GM11168 (cell line): Measurements from ENCODE around the gene TANC1.

ENCODE experiments used
- in situ Hi-C: fragments of 300-500 bp; cut with MboI; formaldehyde crosslinking; loops from one replicate; pipeline ENCODE4 v1.12.0; 2022; ENCODE audit warnings: low sequenced_read_pairs; ENCODE audit not compliant: unreplicated experiment

The TANC1 gene

GRCh38 chr2:159053161-159054031 is 85.0 kb downstream of the TANC1 start:
- in situ Hi-C loops, result no loop called here

GRCh38 chr2:159054032-159054334 is 85.5 kb downstream of the TANC1 start:
- in situ Hi-C loops, result no loop called here

DNA sequence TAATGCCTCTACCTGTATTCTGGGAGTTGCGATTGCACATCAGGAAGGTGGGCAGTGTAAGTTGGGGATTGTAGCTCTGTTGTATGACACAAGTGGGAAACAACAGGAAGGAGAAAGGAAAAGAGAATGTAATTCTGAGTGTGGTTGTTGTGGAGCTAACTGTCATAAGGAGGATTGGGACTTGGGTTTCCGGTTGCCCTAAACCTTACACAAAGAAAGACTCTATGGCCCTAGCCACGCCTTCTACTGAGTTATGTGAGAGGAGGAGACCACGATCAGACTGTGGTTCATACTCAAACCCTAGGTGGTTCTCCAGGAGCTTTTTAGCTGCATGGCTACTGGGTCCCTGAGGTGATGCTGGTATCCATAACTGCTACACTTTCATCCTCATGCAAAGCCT is 86.5 kb downstream of the TANC1 start:
- in situ Hi-C loops, result no loop called here

- in situ Hi-C loops, result no loop called here
These were observed 92.1 kb downstream of the TANC1 start for GRCh38 chr2:159060518-159060917.

- in situ Hi-C loops, result no loop called here
These were observed 95.2 kb downstream of the TANC1 start for GRCh38 chr2:159063677-159064076.

DNA sequence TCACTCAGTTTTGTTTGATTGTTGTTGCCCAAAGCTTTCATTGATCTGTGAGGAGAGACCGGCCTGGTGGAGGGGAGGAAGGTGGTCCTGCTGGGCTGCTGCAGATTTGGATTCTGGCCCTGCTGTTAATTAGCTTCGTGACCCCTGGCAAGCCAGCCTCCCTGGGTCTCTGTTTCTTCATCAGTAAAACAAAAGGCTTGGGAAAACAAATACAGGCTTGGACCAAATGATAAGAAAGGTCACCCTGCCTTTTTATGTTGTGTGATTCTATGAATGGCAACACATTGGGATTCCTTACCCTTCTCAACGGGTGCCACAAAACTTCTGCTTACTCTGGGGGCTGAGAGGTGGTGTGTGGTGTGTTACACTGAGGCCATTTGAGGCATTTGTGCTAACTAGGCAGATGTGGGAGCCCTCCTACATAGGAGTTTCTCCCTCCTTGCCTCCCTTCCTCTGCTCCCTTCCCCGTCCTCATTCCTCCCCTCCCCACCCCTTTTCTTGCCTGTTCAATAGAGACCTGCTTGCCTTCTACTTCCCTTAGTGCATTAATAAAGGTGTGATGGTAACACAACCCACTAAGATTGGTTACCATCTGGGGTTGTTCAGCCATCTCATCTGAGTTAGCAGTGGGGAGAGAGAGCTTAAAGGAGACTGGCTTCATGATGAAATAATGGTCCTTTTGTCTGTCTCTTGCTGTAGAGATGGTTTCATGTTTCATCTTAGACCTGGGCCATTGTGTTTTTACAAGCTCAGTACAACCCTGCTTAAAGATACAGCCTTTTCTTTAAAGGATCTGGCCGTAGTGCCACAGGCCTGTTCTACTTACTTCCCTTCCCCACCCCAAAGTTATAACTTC is 96.2 kb downstream of the TANC1 start:
- in situ Hi-C loops, result no loop called here

DNA sequence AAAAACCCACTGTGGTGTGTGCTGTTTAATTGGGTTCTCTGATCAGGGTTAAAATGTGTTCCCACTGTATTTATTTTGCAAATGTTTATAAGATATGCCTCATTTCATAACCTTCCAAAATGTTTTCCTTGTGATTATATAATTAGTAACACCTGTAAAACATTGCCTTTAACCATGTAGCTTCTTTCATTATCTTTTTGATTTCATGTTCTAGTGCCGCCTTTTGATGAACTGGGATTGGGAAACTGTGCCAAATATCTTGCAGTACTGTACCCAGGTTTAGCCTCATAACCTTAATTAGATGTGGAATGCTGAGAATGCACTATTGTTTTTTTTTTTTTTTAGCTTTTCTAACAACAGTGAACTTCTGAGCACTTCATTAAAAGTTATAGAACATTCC is 96.9 kb downstream of the TANC1 start:
- in situ Hi-C loops, result no loop called here

DNA sequence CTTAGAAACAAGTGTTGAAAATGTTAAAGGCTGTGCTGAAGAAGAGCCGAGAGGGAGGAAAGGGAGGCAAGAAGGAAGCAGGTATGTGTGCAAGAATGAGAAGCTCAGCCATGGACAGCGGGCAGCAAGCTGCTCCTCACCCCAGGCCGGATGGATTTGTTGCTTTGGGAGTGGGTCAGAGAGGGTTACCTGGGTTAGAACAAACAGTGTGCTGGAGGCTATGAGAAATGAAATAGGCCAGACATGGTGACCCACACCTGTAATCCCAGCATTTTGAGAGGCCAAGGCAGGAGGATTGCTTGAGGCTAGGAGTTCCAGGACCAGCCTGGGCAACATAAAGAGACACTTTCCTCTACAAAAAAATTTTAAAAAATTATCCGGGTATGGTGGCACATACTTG is 97.5 kb downstream of the TANC1 start:
- in situ Hi-C loops, result no loop called here

DNA sequence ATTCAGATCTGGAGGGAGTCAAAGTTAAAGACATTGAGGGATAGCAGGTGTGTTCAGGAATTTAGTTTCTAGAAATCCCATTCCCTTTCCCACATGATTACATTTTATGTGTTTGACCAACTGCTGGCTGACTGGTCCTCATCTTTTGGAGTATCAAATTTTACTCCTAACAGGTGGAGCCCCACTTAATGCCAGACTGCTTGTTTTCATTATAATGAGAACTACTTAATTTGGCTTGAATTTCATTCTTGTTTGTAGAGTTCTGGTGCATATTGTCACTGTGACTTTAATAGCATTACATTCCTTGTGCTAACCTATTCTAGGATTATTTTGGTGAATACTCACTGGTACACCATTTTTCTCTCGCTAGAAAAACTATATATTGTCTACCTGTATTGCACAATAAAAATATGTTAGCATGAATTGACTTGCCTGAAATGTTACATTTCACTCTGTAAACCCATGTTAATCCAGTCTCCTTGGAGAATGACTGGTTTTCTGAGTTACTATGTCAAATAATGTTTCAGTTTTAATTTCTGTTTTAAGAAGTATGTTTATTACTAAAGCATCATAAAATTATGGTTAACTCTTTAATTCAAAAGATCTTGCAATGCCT is 98.2 kb downstream of the TANC1 start:
- in situ Hi-C loops, result no loop called here

DNA sequence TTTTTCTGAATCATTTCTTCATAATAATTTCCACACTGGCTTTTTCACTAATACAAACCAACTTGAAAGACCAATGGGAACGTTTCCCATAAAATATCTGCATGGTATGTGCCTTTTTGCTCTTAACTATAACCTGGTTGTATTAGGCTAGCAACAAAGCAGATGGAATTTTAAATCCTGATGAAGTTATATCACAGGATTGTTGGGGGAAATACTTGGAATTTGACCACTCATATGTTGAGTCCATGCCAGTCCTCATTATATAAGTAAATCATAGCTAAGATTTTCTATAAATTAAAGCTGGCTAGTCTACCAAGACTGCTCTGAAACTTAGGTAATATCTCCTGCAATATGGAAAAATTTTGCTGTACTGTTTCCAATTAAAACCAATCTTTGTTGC is 99.5 kb downstream of the TANC1 start:
- in situ Hi-C loops, result no loop called here

DNA sequence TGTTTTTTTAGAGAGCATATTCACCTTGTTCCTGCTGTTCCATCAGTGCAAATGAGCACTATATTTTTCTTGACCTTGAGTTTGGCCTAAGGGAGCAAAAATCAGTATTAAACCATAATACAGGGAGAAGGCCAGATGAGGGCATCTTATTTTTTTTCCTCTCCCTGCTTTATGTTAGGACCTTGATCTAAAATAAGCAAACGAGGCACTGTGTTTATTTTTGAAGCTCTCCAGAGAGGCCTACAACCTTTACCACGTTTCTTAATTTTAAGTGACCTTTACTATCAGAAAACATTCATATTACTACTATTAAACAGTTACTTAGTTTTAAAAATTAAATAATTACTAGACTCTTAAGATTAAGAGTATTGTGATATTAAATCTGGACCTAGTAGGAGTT is 100.8 kb downstream of the TANC1 start:
- in situ Hi-C loops, result no loop called here

DNA sequence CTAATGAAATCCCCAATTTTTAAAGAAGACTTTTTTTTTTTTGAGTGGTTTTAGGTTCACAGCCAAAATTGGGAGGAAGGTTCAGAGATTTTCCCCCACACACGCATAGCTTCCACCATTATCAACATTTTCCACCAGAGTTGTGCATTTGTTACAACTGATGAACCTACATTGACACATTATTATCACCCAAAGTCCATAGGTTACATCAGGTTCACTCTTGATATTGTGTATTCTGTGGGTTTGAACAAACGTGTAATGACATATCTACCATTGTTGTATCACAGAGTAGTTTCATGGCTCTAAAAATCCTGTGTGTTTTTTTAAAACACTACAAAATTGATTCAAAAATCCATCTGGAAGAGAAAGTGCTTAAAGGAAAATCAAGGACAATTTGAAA is 101.8 kb downstream of the TANC1 start:
- in situ Hi-C loops, result no loop called here

- in situ Hi-C loops, result no loop called here
These were observed 102.9 kb downstream of the TANC1 start for GRCh38 chr2:159071190-159071915.

DNA sequence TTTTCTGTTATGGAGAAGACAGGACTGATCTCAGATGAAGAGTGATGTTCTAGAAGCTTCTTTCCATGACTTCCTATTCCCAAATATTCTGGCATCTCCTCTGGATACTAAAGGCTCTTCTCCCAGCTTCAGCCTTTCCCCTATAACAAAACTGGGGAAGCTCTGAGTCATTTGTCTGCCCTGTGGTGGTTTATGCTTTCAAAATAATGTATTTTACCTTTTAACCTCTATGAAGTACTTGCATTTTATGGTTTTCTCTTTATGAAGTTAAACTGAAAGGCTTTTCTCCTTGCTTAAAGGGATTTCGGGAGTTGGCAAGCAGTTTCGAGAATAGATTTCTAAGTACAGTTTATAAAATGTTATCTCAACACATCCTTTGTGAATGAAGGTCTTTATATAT is 104.4 kb downstream of the TANC1 start:
- in situ Hi-C loops, result no loop called here

- in situ Hi-C loops, result no loop called here
These were observed 104.8 kb downstream of the TANC1 start for GRCh38 chr2:159073256-159073655.

DNA sequence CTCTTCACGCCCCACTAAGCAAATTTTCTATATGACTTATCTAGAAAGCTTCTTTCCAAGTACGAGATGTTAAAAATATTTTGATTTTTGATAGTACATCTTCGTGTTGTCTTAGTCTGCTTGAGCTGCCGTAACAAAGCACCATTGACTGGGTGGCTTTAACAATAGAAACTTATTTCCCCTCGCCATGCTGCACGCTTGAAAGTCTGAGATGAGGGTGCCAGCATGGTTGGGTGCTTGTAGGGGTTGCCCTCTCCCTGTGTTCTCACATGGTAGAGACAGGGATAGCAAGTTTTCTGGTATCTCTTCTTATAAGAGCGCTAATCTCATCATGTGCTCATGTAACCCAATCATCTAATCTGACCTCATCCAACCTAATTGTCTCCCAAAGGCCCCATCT is 106.2 kb downstream of the TANC1 start:
- in situ Hi-C loops, result no loop called here

DNA sequence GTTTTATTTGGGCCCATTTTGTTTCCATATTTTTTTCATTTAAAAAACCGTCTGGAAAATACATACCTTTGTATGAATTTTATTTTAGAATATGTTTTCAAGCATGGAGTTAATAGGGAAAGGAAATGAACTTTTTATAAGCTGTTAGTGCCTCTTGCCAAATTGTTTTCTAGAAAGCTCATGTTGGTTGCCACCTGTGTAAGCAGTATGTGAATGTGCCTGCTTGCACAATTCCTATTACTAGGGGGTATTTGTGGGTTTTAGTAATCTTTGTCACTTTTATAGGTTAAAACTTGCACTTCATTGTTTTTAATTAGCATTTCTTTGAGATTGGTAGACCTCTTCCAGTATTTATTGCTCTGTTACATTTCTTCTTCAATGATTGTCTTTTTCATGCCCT is 107.3 kb downstream of the TANC1 start:
- in situ Hi-C loops, result no loop called here

GRCh38 chr2:159076241-159076640 is 107.8 kb downstream of the TANC1 start:
- in situ Hi-C loops, result no loop called here

- in situ Hi-C loops, result no loop called here
These were observed 109.4 kb downstream of the TANC1 start for GRCh38 chr2:159077869-159078268.

DNA sequence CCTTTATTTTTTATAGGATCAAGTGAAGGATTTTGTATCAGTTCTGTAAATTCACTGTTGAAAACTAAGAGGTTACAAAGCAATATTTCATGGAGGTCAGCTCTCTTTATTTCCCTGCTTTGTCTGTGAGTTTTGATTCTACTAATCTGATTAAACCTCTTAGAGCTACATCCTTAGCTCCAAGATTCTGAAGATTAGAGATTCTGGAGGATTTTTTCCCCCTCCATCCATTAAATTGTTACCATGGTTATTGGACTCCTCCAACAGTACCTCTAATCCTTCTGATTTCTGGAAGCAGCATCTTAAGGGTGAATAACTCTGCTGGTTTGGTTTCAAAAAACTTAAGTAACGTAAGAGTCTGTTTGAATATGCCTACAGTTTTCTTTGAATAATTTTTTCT is 110.0 kb downstream of the TANC1 start:
- in situ Hi-C loops, result no loop called here

- in situ Hi-C loops, result no loop called here
These were observed 112.2 kb downstream of the TANC1 start for GRCh38 chr2:159080641-159081040.
